ENCODE results near the gene ASTE1. TPM values are rescaled to one million over a fixed set of nuclear protein-coding genes. Genes with fewer than 3 reads are reported as not detected.

ASTE1 gene
- polyA plus RNA-seq, 1 experiment, result 4.5 TPM

- POLR2A ChIA-PET, result no interaction called here
Observed at GRCh38 chr3:130997289-130997688, 29.3 kb downstream of the ASTE1 start.

DNA sequence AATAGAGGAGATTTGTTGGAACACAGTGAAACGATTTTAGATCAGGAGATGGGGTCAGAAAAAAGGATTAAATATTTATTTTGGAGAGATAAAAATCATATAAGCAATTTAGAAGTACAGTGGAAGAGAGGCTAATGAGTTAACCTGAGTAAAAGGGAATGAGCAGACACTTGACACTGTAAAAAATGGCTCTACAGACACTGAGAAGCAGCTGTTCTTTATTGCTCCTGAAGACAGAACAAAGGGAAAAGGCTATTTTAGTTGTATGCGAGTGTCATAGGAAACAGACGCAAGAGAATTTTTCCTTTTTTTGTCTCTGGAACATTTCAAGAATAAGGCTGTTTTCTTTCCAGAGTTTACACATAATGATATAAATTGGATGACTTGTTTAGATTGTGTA, 34.3 kb downstream of the ASTE1 start:
- ChIA-PET POLR2A (no interaction called here), CTCF (no interaction called here)
- no peak for DNase-seq (ENCODE audit: low read depth)
- Histone ChIP-seq H3K4me3 (ENCODE audit: low read depth, low read length) (no peak overlapping the region), H3K36me3 (ENCODE audit: control insufficient read depth, insufficient read depth, low read length) (peaks cover 3% of the 10 kb centered on the region), H3K27me3 (ENCODE audit: control insufficient read depth, insufficient read depth, low read length) (no peaks in the 10 kb centered on the region)
- TF ChIP-seq CTCF (IDR thresholded peaks at IDR 0.05; ENCODE audit: insufficient read depth, low read depth, low read length), result no peak

More at GRCh38 chr3:130997289-130997688, 29.3 kb downstream of the ASTE1 start:
- no peaks in the 10 kb centered on the region; the same call in 1 of the 2 replicates for H3K36me3 ChIP-seq (ENCODE audit: control insufficient read depth, insufficient read depth, low read length)
- H3K4me3 ChIP-seq (ENCODE audit: low read depth, low read length), result no peak overlapping the region
- no peak for TF ChIP-seq CTCF (IDR thresholded peaks at IDR 0.05; ENCODE audit: insufficient read depth, low read depth, low read length)
- no peak for DNase-seq (ENCODE audit: low read depth)
- H3K27me3 ChIP-seq (ENCODE audit: control insufficient read depth, insufficient read depth, low read length), result no peaks in the 10 kb centered on the region
- CTCF ChIA-PET, result interaction anchor here (0.9 kb wide), 1 partner anchor 37 kb away, joined by 4 read pairs; no protein-coding TSS in a partner anchor

DNA sequence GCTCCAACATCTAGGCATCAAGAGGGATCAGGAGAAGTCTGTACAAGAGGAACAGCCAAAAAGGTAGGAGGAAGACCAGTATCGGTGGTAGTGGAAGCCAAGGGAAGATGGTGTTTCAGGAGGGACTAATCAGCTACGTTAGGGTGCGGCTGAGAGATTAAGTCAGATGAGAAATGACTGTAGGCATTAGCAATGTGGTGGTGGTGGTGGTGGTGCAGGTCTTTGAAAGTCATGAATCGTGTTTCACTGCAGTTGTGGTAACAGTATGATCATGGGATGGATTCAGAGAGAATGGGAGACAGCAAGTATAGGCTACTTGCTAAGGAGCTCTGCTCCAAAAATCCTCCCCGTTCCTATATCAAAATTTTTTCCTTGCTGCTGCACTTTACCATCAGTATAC, 35.5 kb downstream of the ASTE1 start:
- Histone ChIP-seq H3K36me3 (ENCODE audit: control insufficient read depth, insufficient read depth, low read length) (peaks cover 3% of the 10 kb centered on the region), H3K27me3 (ENCODE audit: control insufficient read depth, insufficient read depth, low read length) (no peaks in the 10 kb centered on the region), H3K4me3 (ENCODE audit: low read depth, low read length) (no peak overlapping the region)
- DNase-seq (ENCODE audit: low read depth), result no peak
- TF ChIP-seq CTCF (IDR thresholded peaks at IDR 0.05; ENCODE audit: insufficient read depth, low read depth, low read length), result no peak
- ChIA-PET POLR2A (no interaction called here), CTCF (no interaction called here)

DNA sequence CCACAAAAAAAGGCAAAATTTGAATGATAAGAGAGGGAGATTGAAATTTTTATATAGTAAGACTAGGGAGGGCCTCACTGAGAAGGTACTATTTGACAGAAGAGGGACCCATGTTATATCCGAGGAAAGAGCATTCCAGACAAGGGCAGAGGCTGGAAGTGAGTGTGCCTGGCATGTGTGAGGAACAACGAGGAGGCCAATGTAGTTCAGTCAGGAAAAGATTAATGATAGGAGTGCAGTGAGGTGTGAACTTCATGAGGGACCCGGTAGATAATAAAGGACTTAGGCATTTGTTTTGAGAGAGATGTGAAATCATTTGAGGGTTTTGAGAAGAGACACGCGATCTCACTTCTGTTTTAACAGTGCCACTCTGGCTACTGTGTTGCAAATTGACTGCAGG, 36.3 kb downstream of the ASTE1 start:
- Histone ChIP-seq H3K27me3 (ENCODE audit: control insufficient read depth, insufficient read depth, low read length) (no peaks in the 10 kb centered on the region), H3K4me3 (ENCODE audit: low read depth, low read length) (no peak overlapping the region), H3K36me3 (ENCODE audit: control insufficient read depth, insufficient read depth, low read length) (peaks cover 3% of the 10 kb centered on the region)
- ChIA-PET CTCF (no interaction called here), POLR2A (no interaction called here)
- no peak for TF ChIP-seq CTCF (IDR thresholded peaks at IDR 0.05; ENCODE audit: insufficient read depth, low read depth, low read length)
- no peak for DNase-seq (ENCODE audit: low read depth)

DNA sequence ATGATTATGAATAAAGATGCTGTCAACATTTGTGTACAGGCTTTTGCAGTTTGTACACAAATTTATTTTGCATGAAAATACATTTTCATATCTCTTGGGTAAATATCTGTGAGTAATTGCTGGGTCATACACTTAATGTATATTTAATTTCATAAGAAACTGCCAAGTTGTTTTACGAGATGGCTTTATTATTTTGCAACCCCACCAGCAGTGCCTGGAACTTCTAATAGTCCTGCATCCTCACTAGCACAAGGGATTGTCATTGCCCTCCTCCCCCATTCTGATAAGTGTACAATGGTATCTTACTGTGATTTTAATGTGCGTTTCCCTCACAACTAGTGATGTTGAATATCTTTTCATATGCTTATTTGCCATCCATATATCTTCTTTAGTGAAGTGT, 45.2 kb downstream of the ASTE1 start:
- ChIA-PET POLR2A (no interaction called here), CTCF (no interaction called here)
- Histone ChIP-seq H3K36me3 (ENCODE audit: control insufficient read depth, insufficient read depth, low read length) (no peaks in the 10 kb centered on the region), H3K27me3 (ENCODE audit: control insufficient read depth, insufficient read depth, low read length) (no peaks in the 10 kb centered on the region), H3K4me3 (ENCODE audit: low read depth, low read length) (no peak overlapping the region)
- no peak for TF ChIP-seq CTCF (IDR thresholded peaks at IDR 0.05; ENCODE audit: insufficient read depth, low read depth, low read length)
- DNase-seq (ENCODE audit: low read depth), result no peak
